ENCODE measurements around the gene MRPL3. TPM values are rescaled to one million over a fixed set of nuclear protein-coding genes. Genes with fewer than 3 reads are reported as not detected.

The MRPL3 gene
- total RNA-seq, 1 experiment from 2014 or later, result 233 TPM

DNA sequence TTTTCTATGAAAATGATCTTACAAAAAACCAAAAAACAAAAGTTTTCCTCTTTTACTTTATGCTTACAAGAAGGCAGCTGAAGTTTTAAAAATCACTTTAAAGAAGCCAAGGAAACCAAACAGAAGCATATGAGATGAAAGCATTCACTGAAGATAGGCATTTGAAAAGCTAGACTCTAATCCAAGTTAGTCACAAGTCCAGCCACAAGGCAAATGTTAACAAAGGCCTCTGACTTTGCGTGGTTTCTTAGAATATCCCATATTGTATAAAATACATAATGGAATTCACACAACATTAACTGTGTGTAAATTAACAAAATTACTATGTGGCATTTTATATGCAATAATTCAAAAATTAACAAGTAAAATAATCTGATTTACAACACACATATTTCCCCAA lies 17.7 kb downstream of the MRPL3 start:
- Histone ChIP-seq H3K4me3 (ENCODE audit: low read length) (no peak overlapping the region), H4K20me1 (ENCODE audit: low read length) (no peaks in the 10 kb centered on the region), H3K36me3 (ENCODE audit: low read depth, low read length) (peaks cover 28% of the 10 kb centered on the region), H3F3A (ENCODE audit: low read length, unreplicated experiment) (no peaks in the 10 kb centered on the region), H3K27me3 (ENCODE audit: low read length) (no peaks in the 10 kb centered on the region), H2AFZ (ENCODE audit: low read length) (no peak overlapping the region), H3K9me3 (ENCODE audit: low read length) (no peaks in the 10 kb centered on the region), H3K9me2 (replicated peaks; ENCODE audit: low read length) (no peaks in the 10 kb centered on the region), H3K9ac (ENCODE audit: low read length) (no peak overlapping the region), H3K4me2 (ENCODE audit: low read length) (no peak overlapping the region), H3K79me2 (ENCODE audit: low read length) (0 out of 2 replicates have a peak, but pooled peaks cover 3% of the 10 kb centered on the region), H3K27ac (ENCODE audit: low read length) (no peak overlapping the region), H3K4me1 (ENCODE audit: insufficient read depth, low read length) (no peaks in the 10 kb centered on the region)
- intact Hi-C loops (cut with micrococcal nuclease), result loop anchor here (10.0 kb wide), 1 partner anchor 450 kb away; no protein-coding TSS in a partner anchor
- BruUV-seq (replicated peaks), result no TSS peak
- TF ChIP-seq, protein P1, sequence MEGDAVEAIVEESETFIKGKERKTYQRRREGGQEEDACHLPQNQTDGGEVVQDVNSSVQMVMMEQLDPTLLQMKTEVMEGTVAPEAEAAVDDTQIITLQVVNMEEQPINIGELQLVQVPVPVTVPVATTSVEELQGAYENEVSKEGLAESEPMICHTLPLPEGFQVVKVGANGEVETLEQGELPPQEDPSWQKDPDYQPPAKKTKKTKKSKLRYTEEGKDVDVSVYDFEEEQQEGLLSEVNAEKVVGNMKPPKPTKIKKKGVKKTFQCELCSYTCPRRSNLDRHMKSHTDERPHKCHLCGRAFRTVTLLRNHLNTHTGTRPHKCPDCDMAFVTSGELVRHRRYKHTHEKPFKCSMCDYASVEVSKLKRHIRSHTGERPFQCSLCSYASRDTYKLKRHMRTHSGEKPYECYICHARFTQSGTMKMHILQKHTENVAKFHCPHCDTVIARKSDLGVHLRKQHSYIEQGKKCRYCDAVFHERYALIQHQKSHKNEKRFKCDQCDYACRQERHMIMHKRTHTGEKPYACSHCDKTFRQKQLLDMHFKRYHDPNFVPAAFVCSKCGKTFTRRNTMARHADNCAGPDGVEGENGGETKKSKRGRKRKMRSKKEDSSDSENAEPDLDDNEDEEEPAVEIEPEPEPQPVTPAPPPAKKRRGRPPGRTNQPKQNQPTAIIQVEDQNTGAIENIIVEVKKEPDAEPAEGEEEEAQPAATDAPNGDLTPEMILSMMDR (conservative IDR thresholded peaks at IDR 0.05; ENCODE audit: low read depth, low read length), result no peak
- TF ChIP-seq EZH2 (IDR thresholded peaks at IDR 0.05; ENCODE audit: low read length, unreplicated experiment) (no peak), EZH2phosphoT487 (IDR thresholded peaks at IDR 0.05; ENCODE audit: borderline replicate concordance, low read length) (no peak)
- ATAC-seq (no peak), DNase-seq (no peak)
- CTCF ChIA-PET, result no interaction called here
- POLR2A ChIA-PET (ENCODE audit: unreplicated experiment), result no interaction called here

DNA sequence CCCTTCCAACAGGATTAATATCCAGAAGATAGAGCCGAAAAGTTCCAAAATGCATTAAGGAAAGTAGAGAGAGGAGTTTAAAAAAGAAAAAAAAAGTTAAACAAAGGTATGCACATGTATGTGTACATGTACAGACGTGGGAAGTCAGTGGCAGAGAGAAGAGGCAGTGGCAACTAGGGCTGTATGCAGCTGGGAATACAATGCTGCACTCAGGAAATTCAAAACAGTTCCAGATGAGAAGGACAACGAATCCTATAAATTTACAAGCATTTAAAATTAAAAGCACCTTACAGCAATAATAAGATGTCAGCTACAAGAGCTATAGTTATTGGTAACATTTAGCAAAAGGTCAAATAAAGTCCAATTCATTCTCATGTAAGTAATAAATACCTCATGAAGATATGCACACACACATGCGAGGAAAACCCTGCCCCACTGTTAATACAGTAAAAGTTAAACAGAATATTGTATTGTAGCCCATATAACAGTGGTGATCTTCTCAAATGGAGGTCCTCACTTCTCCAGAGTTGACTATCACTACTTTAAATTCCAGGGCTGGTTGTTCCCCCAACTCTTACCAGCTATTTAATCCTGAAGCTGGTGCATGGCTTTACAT lies 18.2 kb downstream of the MRPL3 start:
- Histone ChIP-seq H3K79me2 (ENCODE audit: low read length) (0 out of 2 replicates have a peak, but pooled peaks cover 3% of the 10 kb centered on the region), H3K27me3 (ENCODE audit: low read length) (no peaks in the 10 kb centered on the region), H3K4me3 (ENCODE audit: low read length) (no peak overlapping the region), H3K4me2 (ENCODE audit: low read length) (no peak overlapping the region), H2AFZ (ENCODE audit: low read length) (no peak overlapping the region), H3K4me1 (ENCODE audit: insufficient read depth, low read length) (no peaks in the 10 kb centered on the region), H3K36me3 (ENCODE audit: low read depth, low read length) (peaks cover 23% of the 10 kb centered on the region), H4K20me1 (ENCODE audit: low read length) (no peaks in the 10 kb centered on the region), H3K9me2 (replicated peaks; ENCODE audit: low read length) (no peaks in the 10 kb centered on the region), H3K9ac (ENCODE audit: low read length) (no peak overlapping the region), H3K27ac (ENCODE audit: low read length) (no peak overlapping the region), H3F3A (ENCODE audit: low read length, unreplicated experiment) (no peaks in the 10 kb centered on the region), H3K9me3 (ENCODE audit: low read length) (no peaks in the 10 kb centered on the region)
- POLR2A ChIA-PET (ENCODE audit: unreplicated experiment), result no interaction called here
- TF ChIP-seq EZH2phosphoT487 (IDR thresholded peaks at IDR 0.05; ENCODE audit: borderline replicate concordance, low read length) (no peak), EZH2 (IDR thresholded peaks at IDR 0.05; ENCODE audit: low read length, unreplicated experiment) (no peak)
- TF ChIP-seq, protein P1 (conservative IDR thresholded peaks at IDR 0.05; ENCODE audit: low read depth, low read length), result no peak
- ATAC-seq, result no peak
- intact Hi-C loops (cut with micrococcal nuclease), result loop anchor here (10.0 kb wide), 1 partner anchor 450 kb away; no protein-coding TSS in a partner anchor
- BruUV-seq (replicated peaks), result no TSS peak
- no peak for DNase-seq
- CTCF ChIA-PET, result no interaction called here

DNA sequence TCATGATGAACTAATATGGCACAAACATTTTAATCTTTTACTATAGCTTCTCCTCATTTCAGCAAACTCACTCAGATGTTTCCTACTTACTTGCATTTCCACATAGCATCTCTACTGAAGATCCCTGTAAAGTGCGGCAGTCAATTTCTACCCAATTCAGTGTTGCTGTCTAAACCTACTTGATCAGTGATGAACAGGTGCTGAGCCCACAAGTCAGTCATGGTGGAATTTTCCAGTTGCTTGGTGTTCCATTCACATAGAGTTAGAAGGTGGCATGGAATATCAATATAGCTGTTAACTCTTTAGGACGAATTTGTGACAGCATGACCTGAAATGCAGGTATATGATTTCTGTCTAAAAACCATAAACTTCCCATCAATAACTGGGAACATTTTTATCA lies 22.7 kb downstream of the MRPL3 start:
- H3K4me1 ChIP-seq (ENCODE audit: insufficient read depth, low read length), result no peaks in the 10 kb centered on the region
- BruUV-seq (replicated peaks), result no TSS peak
- no peak overlapping the region for H3K4me3 ChIP-seq (ENCODE audit: low read length)
- H3K27me3 ChIP-seq (ENCODE audit: low read length), result no peaks in the 10 kb centered on the region
- CTCF ChIA-PET, result no interaction called here
- DNase-seq, result no peak
- H3K4me2 ChIP-seq (ENCODE audit: low read length), result no peak overlapping the region
- H2AFZ ChIP-seq (ENCODE audit: low read length), result no peak overlapping the region
- POLR2A ChIA-PET (ENCODE audit: unreplicated experiment), result no interaction called here
- H3K36me3 ChIP-seq (ENCODE audit: low read depth, low read length), result peaks cover 14% of the 10 kb centered on the region
- H3F3A ChIP-seq (ENCODE audit: low read length, unreplicated experiment), result no peaks in the 10 kb centered on the region
- no peaks in the 10 kb centered on the region for H3K9me2 ChIP-seq (replicated peaks; ENCODE audit: low read length)
- H3K27ac ChIP-seq (ENCODE audit: low read length), result no peak overlapping the region
- H4K20me1 ChIP-seq (ENCODE audit: low read length), result no peaks in the 10 kb centered on the region
- 0 out of 2 replicates have a peak, but pooled peaks cover 3% of the 10 kb centered on the region for H3K79me2 ChIP-seq (ENCODE audit: low read length)
- H3K9me3 ChIP-seq (ENCODE audit: low read length), result no peaks in the 10 kb centered on the region
- intact Hi-C loops (cut with micrococcal nuclease), result loop anchor here (10.0 kb wide), 1 partner anchor 445 kb away; no protein-coding TSS in a partner anchor
- ATAC-seq, result no peak
- TF ChIP-seq EZH2 (IDR thresholded peaks at IDR 0.05; ENCODE audit: low read length, unreplicated experiment) (no peak), EZH2phosphoT487 (IDR thresholded peaks at IDR 0.05; ENCODE audit: borderline replicate concordance, low read length) (no peak)
- TF ChIP-seq, protein P1 (conservative IDR thresholded peaks at IDR 0.05; ENCODE audit: low read depth, low read length), result no peak
- H3K9ac ChIP-seq (ENCODE audit: low read length), result no peak overlapping the region
